Neural progenitor cell (in vitro differentiated cells): ENCODE results near the gene ASMT.

Experiments
- EZH2phosphoT487 ChIP-seq: fragments of 200-600 bp; sonication (generic); IDR thresholded peaks from 2 replicates; pipeline ENCODE4 v1.6.1; 2017; ENCODE audit warnings: antibody characterized with exemption
- TF ChIP-seq, protein P1 (sequence below): fragments of 200-600 bp; sonication (generic); IDR thresholded peaks from 2 replicates; pipeline ENCODE4 v1.5.1; 2017; ENCODE audit warnings: antibody characterized with exemption, mild to moderate bottlenecking

DNA sequence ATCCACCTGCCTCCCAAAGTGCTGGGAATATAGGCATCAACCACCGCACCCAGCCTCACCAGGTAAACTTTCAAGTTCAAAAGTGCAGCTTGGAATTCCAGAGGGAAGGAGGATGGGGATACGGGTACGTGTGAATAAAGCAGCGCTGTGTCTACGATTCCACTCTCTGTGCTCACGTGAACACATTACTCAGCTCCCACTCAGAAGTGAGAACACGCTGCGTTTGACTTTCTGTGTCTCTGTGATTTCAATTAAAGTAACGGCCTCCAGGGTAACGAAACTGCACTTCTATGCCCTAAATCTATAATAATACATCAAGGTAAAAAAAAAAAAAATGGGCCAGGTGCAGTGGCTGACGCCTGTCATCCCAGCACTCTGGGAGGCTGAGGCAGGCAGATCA lies 8.4 kb upstream of the ASMT start:
- TF ChIP-seq, protein P1, sequence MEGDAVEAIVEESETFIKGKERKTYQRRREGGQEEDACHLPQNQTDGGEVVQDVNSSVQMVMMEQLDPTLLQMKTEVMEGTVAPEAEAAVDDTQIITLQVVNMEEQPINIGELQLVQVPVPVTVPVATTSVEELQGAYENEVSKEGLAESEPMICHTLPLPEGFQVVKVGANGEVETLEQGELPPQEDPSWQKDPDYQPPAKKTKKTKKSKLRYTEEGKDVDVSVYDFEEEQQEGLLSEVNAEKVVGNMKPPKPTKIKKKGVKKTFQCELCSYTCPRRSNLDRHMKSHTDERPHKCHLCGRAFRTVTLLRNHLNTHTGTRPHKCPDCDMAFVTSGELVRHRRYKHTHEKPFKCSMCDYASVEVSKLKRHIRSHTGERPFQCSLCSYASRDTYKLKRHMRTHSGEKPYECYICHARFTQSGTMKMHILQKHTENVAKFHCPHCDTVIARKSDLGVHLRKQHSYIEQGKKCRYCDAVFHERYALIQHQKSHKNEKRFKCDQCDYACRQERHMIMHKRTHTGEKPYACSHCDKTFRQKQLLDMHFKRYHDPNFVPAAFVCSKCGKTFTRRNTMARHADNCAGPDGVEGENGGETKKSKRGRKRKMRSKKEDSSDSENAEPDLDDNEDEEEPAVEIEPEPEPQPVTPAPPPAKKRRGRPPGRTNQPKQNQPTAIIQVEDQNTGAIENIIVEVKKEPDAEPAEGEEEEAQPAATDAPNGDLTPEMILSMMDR, result no peak
- TF ChIP-seq EZH2phosphoT487, result no peak
